Effector CD4-positive, alpha-beta T cell (primary cell): ENCODE results near the gene PRKCG.

Experiments
- DNase-seq: peaks from one replicate; pipeline ENCODE4 v3.0.0-alpha.2; 2020

Gene PRKCG

DNA sequence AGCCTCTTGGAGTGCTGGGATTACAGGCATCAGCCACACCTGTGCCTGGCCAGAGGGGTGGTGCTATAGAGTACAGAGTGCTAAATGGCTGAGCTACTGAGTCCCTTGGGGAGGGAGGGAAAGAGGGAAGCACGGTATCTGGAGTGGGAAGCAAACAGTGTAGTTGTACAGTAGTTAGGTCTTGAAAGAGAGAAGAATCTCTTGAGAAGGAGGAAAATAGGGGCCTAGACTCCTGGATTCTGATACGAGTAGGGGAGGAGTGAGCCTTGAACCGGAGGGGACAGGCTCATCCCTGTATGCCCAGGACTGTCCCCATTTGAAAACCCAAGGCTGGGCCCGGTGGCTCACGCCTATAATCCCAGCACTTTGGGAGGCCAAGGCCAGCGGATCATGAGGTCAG, 9.2 kb upstream of the PRKCG start:
- no peak for DNase-seq

DNA sequence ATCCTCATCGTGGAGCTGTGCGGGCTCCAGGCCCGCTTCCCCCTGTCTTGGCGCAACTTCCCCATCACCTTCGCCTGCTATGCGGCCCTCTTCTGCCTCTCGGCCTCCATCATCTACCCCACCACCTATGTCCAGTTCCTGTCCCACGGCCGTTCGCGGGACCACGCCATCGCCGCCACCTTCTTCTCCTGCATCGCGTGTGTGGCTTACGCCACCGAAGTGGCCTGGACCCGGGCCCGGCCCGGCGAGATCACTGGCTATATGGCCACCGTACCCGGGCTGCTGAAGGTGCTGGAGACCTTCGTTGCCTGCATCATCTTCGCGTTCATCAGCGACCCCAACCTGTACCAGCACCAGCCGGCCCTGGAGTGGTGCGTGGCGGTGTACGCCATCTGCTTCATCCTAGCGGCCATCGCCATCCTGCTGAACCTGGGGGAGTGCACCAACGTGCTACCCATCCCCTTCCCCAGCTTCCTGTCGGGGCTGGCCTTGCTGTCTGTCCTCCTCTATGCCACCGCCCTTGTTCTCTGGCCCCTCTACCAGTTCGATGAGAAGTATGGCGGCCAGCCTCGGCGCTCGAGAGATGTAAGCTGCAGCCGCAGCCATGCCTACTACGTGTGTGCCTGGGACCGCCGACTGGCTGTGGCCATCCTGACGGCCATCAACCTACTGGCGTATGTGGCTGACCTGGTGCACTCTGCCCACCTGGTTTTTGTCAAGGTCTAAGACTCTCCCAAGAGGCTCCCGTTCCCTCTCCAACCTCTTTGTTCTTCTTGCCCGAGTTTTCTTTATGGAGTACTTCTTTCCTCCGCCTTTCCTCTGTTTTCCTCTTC, 8.0 kb upstream of the PRKCG start:
- no peak for DNase-seq

DNA sequence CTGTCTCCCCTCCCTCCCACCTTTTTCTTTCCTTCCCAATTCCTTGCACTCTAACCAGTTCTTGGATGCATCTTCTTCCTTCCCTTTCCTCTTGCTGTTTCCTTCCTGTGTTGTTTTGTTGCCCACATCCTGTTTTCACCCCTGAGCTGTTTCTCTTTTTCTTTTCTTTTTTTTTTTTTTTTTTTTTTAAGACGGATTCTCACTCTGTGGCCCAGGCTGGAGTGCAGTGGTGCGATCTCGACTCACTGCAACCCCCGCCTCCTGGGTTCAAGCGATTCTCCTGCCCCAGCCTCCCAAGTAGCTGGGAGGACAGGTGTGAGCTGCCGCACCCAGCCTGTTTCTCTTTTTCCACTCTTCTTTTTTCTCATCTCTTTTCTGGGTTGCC, 7.4 kb upstream of the PRKCG start:
- no peak for DNase-seq

DNA sequence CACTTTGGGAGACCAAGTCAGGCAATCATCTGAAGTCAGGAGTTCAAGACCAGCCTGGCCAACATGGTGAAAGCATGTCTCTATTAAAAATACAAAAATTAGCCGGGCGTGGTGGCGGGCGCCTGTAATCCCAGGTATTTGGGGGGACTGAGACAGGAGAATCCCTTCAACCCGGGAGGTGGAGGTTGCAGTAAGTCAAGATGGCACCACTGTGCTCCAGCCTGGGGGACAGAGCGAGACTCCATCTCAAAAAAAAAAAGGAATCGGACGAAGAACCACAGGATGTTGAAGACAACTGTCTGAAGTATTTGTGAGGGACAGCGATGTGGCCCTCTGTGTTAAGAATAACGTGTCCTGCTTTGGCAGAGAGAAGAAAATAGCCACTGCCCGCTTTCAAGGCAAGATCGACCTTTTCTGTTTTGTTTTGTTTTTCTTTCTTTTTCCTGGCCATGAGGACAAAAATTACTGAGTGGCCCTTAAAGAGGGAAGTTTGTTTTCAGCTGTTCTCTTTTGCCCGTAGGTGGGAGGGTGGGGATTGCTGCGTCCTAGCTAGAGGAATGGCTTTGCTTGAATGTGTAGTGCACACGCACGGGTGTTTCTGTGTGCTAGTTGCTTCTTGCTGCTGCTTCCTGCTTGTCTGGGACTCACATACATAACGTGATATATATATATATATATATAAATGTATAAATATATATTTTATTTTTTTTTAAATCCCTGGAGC, 6.2 kb upstream of the PRKCG start:
- DNase-seq: no peak

DNA sequence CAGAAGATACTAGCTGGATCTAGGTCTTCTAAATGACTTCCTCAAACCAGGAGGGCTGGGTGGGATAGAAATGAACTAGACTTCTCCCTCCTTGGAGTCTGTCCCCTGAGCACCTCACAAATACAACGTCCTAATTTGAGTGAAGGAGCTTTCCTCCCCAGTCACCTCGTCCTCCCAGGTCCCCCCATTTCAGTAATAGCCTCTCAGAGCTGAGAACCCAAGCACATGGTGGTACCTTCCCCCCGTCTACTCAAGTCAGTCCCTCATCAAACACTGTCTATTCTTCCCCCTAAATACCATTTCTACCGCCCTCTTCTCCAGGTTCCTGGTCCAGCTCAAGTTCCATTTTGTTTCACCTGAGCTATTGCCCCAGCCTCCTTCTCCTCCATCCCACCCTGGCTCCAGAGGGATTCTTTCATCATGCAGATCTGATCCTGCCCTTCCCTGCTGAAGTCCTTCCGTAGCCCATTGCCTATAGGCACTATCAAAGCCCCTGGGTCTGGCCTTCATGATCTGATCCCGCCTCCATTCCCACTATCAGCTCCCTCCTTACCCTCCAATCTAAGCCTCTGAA, 5.3 kb upstream of the PRKCG start:
- no peak for DNase-seq

DNA sequence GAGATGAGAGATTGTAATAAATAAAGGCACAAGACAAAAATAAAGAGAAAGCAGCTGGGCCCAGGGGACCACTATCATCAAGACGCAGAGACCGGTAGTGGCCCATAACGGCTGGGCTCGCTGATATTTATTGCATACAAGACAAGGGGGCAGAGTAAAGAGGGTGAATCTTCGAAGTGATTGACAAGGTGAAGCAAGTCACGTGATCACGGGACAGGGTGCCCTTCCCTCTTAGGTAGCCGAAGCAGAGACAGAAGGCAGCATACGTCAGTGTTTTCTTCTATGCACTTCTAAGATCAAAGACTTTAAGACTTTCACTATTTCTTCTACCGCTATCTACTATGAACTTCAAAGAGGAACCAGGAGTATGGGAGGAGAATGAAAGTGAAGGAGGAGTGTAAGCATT, 4.6 kb upstream of the PRKCG start:
- DNase-seq: peak; percentile 47

DNA sequence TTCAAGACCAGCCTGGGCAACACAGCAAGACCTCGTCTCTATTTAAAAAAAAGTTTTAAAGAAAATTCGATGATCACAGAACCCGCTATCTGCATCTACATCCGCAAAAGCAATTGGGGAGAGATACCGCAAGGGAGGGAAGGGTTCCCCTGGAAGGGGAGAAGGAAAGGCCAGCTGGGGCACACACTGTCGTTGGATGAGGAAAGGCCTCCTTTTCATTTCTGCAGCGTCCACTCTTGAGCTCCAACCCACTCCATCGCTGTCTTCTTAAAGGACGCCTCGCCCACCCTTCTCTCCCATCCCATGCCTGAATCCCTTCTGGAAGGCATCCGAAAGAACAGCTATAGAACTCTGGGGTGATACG, 3.2 kb upstream of the PRKCG start:
- DNase-seq: no peak

DNA sequence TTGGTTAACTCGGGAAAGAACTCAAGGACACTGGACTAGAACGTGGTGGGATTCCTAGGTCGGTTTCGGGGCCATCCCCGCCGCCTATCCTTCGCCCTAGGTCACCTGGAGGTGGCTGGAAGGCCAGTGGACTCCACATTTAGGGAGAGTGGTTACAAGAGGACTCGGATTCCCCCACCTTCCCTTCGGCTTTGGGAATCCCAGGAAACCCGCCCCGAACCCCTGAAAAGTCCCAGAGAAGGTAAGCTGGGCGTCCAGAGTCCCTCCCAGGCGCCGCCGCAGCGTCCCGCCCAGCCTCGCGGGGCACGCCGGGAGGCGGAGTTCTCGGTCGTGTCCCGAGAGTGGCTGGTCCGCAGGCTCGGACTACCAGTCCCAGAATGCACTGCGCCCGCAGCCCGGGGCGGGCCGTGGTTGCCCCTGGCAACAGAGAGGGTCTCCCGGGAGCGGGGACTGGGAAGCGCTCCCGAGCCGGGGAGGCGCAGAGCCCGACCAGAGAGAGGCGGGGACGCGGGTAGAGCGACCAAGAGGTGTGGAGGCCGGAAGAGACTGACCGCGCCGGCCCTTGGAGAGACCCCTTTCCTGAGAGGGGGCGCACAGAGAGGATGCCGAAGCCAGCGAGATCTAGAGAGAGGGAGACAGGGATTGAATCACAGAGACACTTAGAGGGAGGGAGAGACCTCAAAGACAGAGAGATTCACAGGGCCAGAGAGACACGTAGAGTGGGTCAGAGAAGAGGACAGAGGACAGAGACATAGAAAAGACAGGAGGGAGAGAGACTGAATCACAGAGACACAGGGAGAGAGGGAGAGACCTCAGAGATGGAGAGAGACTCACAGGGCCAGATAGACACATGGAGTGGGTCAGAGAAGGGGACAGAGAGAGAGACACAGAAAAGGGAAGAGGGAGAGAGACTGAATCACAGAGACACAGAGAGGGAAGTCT, 2.6 kb upstream of the PRKCG start:
- peak; percentile 59 for DNase-seq

DNA sequence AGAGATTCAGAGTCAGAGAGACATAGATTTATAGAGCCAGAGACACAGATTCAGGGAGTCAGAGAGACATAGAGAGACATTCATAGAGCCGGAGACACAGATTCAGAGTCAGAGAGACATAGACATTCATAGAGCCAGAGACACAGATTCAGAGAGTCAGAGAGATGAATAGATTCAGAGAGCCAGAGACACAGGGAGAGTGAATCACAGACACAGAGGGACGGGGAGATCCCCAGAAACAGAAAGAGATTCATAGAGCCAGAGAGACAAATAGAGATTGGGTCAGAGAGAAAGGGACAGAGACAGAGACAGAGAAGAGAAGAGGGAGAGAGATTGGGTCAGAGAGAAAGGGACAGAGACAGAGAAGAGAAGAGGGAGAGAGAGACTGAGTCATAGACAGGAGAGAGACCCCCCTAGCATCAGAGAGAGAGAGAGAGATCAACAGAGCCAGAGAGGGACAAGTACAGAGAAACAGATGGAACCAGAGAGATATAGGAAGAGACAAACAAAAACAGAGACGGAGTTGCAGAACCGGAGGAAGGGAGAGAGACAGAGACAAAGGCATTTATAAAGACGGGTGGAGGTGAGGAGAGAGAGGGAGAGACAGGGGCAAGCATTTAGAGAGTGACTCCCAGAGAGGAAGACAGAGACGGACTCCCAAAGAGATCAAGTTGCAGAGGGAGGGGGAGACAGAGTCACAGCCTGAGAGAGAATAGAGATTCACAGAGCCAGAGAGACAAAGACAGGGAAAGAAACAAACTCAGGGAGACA, 1.1 kb upstream of the PRKCG start:
- DNase-seq: no peak

DNA sequence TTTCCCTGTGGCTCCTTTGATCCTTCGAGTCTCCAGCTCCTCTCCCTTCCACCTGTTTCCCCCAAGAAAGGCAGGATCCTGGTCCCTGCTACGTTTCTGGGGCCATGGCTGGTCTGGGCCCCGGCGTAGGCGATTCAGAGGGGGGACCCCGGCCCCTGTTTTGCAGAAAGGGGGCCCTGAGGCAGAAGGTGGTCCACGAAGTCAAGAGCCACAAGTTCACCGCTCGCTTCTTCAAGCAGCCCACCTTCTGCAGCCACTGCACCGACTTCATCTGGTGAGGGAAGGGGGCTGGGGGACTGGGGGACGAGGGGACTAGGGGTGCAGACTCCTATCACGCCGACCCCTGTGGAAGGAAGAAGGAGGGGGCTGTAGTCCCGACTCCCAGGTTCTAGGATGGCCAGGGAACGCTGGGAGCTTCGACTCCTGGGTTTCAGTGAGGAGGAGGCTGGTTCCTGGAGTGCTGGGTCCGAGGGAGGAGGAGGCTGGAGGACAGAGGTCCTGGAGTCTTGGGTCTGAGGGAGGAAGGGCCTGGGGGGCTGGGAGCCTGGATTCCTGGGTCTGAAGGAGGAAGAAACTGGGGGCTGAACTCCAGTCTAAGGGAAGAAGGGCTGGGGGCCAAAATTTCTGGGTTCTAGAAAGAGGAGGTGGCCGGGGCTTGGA, 524 bp downstream of the PRKCG start:
- DNase-seq: no peak

DNA sequence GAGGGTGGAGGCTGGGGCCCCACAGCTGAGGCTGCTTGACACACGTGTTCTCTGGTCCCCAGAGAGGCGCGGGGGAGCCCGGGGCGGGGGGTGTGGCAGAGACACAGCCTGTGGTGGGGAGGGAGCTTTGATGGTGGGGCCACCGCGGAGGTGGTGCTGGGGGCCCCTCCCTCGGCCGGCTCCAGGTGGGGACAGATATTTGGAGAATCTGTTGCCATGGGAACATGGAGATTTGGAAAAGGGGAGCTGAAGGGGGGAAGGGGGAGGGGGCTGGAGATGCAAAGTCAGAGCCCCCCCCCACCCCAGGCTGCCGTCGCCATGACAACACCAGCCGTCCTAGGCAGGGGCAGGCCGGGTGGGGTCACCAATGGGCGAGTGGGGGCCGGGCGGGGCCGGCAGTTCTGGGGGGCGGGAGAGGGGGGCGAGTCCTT, 1.2 kb downstream of the PRKCG start:
- no peak for DNase-seq

DNA sequence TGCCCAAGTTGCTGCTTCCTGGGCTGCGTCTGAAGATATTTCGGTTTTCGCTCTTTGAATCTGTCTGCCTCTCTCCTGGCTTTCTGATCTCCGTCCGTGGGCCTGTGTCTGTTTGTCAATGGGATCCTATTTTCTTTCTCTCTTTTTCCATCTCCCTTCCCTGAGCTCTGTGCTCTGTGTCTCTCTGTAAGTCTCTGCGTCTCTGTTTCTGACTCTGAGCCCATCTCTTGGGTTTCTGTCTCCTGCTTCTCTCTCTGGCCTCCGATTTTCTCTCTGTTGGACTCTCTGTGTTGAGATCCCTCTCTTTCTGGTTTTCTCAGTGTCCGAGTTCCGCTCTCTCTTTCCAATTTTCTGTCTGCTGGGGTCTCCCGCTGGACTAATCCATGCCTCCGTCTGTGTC, 1.7 kb downstream of the PRKCG start:
- DNase-seq: no peak

DNA sequence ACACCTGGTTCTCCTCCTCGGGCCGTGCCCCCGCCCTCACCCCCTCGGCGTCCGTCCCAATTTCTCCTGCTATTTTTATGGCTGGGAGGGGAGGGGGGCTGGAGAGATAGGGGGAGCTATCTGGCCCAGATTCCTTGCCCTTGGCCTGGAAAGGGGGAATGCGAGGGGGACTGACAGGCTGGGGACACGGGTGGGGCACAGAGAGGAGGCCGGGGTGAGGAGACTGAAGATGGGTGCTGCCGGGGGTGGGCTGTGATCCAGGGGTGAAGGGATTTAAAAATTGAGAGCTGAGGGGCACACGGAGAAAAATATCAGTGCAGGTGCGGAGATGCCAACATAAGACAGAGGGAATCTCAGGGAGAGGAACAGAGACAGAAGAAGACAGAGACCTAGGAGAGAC, 2.3 kb downstream of the PRKCG start:
- DNase-seq: no peak

DNA sequence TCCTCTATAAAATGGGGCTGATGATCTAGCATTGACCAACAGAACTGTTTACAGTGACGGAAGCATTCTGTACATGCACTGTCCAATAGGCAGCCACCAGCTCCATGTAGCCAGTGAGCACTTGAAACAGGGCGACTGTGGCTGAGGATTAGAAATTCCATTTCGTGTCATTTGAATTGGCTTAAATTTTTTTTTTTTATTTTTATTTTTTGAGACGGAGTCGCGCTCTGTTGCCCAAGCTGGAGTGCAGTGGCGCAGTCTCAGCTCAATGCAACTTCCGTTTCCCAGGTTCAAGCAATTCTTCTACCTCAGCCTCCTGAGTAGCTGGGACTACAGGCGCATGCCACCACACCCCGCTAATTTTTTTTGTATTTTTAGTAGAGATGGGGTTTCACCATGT, 3.0 kb downstream of the PRKCG start:
- DNase-seq: no peak

DNA sequence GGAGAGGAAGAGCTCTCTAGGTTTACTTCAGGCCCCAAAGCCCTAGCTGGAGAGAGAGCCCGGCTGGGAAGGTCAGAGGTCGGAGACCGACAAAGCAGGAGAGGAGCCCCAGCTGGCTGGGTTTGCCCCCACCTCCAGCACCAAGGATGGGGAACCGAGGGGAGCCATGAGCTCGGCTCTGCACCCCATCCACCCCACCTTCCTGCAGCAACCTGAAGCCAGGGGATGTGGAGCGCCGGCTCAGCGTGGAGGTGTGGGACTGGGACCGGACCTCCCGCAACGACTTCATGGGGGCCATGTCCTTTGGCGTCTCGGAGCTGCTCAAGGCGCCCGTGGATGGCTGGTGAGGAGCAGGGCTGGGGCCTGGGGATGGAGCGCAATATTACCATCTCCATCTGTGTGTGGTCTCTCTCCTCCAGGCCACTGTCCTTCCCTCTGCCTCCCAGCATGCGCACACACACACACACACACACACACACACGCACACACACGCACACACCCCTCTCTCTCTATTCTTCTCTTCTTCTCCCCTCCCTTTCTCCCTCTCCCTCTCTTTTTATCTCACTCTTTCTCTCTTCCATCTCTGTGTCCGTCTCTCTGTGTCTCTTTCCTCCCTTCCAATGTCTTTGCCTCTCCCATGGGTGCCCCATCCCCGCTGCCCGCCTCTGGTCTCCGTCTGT, 10.4 kb downstream of the PRKCG start:
- no peak for DNase-seq

DNA sequence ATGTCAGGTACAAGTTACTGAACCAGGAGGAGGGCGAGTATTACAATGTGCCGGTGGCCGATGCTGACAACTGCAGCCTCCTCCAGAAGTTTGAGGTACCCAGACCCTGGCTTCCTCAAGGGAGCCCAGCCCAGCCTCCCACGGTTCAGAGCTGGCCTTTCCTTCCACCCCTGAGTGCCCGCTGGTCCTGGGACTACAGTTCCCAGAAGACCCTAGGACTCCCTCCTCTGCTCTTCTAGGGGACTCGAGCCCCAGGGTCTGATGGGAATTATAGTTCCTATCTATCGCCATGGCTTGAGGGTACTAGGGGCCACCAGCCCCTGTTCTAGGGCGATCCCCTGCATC, 11.0 kb downstream of the PRKCG start:
- DNase-seq: no peak

DNA sequence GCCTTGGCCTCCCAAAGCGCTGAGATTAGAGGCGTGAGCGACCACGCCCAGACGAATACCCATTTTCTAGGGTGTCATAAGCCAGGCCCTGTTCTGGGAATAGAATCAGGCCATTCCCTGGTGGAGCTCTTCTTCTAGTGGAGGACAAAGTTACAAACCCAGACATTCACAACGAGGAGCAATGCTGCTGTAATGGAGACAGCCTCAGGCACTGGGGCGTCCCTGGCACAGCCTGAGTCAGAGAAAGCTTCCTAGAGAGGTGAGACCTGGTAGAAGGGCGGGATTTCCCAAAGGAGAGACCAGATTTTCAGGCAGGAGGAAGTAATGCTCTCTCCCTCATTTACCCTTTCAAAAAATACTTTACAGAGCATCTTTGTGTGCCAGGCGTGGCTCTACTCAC, 12.7 kb downstream of the PRKCG start:
- DNase-seq: no peak

DNA sequence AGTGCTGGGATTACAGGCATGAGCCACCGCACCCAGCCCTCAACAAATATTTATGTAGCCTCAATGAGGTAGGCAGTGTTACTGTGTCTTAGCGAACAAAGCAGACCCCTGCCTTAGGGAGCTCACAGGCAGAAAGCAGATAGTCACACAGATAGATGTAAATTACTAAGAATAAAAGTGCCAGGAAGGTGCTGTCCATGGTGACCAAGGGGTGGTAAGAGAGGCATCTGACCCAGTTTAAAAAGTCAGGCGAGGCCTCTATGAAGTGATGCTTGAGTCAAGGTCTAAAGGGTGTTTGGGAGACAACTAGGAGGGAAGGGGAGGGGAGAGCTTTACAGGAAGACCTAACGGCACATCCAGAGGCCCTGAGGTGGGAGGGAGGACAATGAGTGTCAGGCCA, 14.7 kb downstream of the PRKCG start:
- no peak for DNase-seq

DNA sequence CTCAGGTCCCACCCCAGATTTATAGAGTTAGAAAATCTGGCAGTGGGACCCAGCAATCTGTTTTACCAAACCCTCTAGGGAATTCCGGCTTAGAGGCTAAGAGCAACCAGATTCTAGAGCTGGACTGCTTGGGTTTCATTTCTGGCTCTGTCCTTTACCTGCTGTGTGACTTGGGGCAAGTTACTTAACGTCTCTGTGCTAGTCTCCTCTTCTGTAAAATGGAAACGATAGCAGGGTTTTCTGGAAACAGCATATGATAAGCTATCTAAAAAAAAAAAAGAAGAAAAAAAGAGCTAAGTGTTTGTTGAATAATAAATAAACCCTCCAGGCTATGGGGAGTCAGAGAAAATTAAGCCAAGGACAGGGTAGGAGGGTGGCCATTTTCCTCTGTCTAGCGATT, 15.5 kb downstream of the PRKCG start:
- no peak for DNase-seq

DNA sequence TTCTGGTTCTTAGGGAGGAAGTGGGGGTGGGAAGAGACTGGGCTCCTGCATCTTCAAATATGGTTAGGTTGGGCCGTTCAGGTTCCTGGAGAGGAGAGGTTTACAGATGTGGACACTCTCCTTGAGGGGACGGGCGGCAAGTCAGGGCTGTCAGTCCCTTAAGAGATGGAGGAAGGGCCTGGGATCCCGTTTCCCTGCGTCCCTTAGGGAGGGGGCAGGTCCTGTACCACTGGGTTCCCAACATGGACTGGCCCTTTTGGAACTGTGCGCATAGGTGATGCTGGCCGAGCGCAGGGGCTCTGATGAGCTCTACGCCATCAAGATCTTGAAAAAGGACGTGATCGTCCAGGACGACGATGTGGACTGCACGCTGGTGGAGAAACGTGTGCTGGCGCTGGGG, 16.2 kb downstream of the PRKCG start:
- DNase-seq: no peak

DNA sequence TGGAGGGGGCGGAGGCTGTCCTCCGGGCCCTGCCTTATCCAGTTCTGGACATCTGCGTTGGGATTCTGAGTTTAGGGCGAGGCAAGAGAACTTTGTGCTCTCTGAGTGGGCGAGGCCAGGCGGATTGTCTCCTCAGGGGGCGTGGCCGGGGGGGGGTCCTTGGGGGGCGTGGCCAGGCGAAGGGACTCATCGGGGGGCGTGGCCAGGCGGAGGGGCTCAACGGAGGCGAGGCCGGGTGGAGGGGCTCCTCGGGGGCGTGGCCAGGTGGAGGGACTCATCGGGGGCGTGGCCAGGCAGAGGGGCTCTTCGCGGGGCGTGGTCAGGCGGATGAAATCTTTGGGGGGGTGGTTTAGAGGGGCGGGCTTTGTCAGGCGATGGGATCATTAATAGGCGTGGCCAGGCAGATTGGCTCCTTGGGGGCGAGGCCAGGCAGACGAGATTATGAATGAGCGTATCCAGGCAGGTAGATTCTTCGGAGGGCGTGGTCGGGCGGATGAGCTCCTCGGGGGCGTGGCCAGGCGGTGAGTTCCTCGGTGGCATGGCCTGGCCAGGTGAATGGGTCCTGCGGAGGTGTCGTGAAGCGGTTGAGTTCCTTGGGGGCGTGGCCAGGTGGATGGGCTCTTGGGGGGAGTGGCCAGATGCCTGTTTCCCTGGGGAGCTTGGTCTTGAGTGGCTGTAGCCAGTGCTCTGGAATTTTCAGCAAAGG, 16.8 kb downstream of the PRKCG start:
- no peak for DNase-seq
